ENCODE data around the gene ADAMTS20.

ADAMTS20 gene

DNA sequence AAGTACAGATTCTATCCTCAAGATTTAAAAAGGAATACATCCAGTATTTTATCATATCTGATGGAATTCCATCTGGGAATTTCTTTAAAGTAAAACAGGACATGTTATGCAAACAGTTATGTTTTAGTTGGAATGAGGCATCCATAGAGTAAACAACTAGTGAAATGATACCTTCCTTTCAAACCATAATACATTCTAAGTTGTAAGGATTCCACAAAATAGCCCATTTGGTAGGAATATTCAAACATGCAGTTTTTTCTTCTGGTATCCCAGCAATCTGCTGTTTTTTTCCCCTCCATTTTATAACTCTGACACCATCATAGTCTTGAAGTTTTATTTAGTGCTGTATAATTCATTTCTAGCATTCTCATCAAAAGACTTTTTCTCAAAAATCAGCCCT, 149.6 kb downstream of the ADAMTS20 start:
- no peak overlapping the region for H3K4me3 ChIP-seq (ENCODE audit: low read depth, low read length)
- TF ChIP-seq, protein P1, sequence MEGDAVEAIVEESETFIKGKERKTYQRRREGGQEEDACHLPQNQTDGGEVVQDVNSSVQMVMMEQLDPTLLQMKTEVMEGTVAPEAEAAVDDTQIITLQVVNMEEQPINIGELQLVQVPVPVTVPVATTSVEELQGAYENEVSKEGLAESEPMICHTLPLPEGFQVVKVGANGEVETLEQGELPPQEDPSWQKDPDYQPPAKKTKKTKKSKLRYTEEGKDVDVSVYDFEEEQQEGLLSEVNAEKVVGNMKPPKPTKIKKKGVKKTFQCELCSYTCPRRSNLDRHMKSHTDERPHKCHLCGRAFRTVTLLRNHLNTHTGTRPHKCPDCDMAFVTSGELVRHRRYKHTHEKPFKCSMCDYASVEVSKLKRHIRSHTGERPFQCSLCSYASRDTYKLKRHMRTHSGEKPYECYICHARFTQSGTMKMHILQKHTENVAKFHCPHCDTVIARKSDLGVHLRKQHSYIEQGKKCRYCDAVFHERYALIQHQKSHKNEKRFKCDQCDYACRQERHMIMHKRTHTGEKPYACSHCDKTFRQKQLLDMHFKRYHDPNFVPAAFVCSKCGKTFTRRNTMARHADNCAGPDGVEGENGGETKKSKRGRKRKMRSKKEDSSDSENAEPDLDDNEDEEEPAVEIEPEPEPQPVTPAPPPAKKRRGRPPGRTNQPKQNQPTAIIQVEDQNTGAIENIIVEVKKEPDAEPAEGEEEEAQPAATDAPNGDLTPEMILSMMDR (IDR thresholded peaks at IDR 0.05; ENCODE audit: borderline replicate concordance, insufficient read depth, low read depth, low read length): no peak

DNA sequence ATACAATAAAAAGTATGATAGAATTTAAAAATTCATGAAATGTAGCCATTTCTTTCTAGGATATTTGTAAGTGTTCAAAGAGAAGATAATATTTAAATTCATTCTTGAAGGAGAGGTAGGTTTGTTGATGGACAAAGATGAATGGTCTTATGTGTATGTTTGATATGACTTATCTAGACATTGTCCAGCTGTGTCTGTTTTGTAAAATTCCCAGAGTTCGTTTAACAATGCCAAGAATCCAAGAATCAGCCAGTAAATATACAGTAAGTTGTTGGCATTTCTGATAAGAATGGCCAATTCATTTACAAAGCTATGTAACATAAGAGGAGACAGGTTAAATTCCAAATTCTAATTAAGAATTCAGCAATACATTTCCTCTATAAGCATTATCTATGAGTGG, 150.9 kb downstream of the ADAMTS20 start:
- H3K4me3 ChIP-seq (ENCODE audit: low read depth, low read length): no peak overlapping the region
- TF ChIP-seq, protein P1 (IDR thresholded peaks at IDR 0.05; ENCODE audit: borderline replicate concordance, insufficient read depth, low read depth, low read length): no peak

DNA sequence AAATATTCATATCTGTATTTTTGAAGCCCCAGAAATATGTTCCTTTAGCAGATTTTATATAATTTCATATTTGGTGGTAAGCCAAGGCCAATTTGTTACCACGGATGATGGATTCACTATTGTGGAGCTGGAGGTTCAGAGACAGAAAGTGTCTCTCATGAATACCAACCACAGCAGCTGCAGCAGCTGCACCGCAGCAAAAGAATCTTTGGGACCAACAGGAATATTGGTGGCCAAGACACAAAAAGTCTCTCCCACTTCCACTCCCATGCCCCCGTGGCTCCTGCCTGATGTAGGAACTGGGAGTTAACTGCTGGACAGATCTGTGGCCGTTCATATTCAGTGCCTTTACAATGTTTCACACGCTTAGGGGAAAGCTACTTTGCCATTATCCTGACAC, 155.3 kb downstream of the ADAMTS20 start:
- TF ChIP-seq, protein P1 (IDR thresholded peaks at IDR 0.05; ENCODE audit: borderline replicate concordance, insufficient read depth, low read depth, low read length): no peak
- no peak overlapping the region for H3K4me3 ChIP-seq (ENCODE audit: low read depth, low read length)

DNA sequence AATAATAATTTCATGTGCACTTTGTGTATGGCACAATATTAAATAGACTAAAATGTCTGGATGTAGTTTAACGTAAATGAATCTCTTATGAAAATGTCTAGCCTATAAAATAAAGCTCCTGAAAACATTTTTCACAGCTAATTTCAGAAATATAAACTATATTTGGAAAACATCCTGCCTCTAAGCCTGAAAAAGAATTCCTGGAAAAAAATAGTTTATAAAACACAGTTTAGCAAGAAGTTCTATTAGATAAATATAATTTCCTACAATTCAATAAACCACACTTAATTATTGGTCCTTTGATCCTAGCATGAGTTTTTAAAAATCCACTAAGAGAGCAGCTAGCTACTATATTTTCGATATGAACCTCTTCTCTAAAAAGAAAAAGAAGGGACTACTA, 159.9 kb downstream of the ADAMTS20 start:
- TF ChIP-seq, protein P1 (IDR thresholded peaks at IDR 0.05; ENCODE audit: borderline replicate concordance, insufficient read depth, low read depth, low read length): no peak

DNA sequence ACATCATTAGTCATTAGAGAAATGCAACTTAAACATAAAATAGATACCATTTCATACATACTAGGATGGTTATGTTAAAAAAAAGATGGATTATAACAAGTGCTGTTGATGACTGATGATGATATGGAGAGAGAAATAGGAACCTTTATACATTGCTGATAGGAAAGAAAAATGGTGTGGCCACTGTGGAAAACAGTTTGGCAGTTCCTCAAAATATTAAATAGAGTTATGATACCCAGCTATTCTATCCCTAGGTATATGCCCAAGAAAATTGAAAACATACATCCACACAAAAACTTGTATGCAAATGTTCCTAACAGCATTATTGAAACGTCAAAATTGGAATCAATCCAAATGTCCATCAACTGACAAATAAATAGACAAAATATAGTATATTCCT, 170.1 kb downstream of the ADAMTS20 start:
- TF ChIP-seq, protein P1 (IDR thresholded peaks at IDR 0.05; ENCODE audit: borderline replicate concordance, insufficient read depth, low read depth, low read length): no peak

More for the DNA sequence above, 159.9 kb downstream of the ADAMTS20 start:
- no peak overlapping the region for H3K4me3 ChIP-seq (ENCODE audit: low read depth, low read length)

DNA sequence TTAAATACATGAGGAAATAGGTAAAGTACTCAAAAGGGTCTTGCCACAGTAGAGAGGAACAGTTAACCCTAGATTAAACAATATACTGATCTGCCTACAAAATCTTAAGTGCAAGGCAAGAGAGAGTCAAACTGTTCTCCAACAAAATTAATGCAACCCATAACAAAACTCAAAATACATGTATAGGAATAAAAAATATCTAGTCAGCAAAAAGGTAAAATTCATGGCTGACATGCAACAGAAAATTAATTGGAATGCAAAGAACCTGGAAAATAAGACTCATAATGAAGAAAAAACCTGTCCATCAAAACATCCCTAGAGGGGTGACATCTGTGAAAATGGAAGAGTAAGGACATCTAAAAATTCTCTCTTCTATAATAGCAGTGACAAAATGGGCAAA, 173.6 kb downstream of the ADAMTS20 start:
- TF ChIP-seq, protein P1 (IDR thresholded peaks at IDR 0.05; ENCODE audit: borderline replicate concordance, insufficient read depth, low read depth, low read length): no peak
- no peak overlapping the region for H3K4me3 ChIP-seq (ENCODE audit: low read depth, low read length)

More for the DNA sequence above, 170.1 kb downstream of the ADAMTS20 start:
- no peak overlapping the region for H3K4me3 ChIP-seq (ENCODE audit: low read depth, low read length)

DNA sequence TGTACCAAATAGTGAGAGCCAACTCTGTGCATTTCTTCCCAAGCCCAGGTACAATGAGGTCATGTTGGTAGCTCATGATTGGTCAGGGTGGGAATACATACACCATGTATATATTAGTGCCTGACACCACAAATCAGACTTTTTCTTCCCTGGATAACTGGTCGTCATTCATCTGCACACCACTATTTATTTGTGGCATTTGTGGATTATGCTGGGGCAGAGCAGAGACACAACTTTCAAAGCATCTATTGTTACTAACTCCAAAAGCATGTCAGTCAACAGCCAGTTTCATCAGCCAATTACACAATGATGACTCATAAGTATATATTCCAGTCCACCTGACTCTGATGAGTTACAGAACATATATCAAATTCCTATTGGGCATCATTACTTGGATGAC, 181.7 kb downstream of the ADAMTS20 start:
- H3K4me3 ChIP-seq (ENCODE audit: low read depth, low read length): no peak overlapping the region
- TF ChIP-seq, protein P1 (IDR thresholded peaks at IDR 0.05; ENCODE audit: borderline replicate concordance, insufficient read depth, low read depth, low read length): no peak

All from GM12875 (cell line).